GM12892 (cell line): Measurements from ENCODE around the gene TMEM255B.

Experiments
- POLR2A ChIP-seq: IDR thresholded peaks from 2 replicates; pipeline ENCODE4 v1.6.1; 2011; ENCODE audit warnings: low read depth, low read length, control low read depth
- POLR2AphosphoS5 ChIP-seq: IDR thresholded peaks from 2 replicates; pipeline ENCODE4 v1.6.1; 2011; ENCODE audit warnings: low read depth, low read length, control low read depth

DNA sequence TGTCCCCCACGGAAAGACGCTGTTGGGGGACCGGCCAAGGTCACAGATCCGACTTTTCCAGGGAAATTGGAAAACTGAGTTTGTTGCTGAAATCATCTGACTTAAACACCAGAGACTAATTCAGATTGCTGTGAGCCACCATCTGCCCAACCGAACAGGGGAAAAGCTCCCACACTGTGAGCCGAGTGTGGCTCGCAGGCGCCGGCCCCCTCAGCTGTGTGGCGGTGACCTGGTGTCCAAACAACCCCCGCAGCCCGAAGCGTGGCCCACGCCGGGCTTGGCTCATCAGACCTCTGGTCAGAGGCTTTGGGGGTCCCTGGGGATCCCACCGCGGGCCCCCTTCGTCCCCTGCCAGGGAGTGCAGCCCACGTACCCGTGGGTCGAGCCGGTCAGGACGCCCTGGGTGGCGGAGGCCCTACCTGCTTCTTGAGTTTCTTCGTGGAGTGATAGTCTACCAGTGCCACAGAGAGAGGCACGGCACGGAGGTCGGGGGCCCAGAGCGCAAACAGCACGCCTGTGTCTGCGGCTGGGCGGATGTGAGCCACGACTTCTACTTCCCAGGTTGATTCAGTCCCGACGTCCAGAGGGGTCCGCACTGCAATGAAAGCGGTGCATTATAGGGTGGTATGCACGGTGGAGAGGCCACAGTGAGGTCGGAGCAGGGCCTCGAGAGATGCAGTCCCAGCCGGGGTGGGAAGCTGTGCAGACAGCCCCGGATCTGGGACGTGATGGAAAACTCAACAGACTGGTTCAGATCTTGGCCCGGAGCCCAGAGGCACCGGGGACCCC lies 64.1 kb downstream of the TMEM255B start:
- TF ChIP-seq POLR2A (no peak), POLR2AphosphoS5 (no peak)
